ENCODE results near the gene NDUFAF3.

NDUFAF3 gene

GRCh38 chr3:49032646-49033304, 10.9 kb downstream of the NDUFAF3 start:
- peaks cover 10 to 82% of the 10 kb centered on the region in 2 experiments; a peak in 2 of 3 replicates for H3K36me3 ChIP-seq (ENCODE audit: control insufficient read depth in 2 of 2, insufficient read depth in 1 of 2, low read length in 2 of 2)
- TF ChIP-seq ZNF626 (tag by site-specific recombination; IDR thresholded peaks at IDR 0.05) (no peak), ZFP41 (tag by site-specific recombination; IDR thresholded peaks at IDR 0.05; ENCODE audit: borderline replicate concordance) (no peak), ZNF600 (tag by site-specific recombination; IDR thresholded peaks at IDR 0.05) (no peak), ZNF510 (tag by site-specific recombination; IDR thresholded peaks at IDR 0.05; ENCODE audit: insufficient replicate concordance) (no peak)
- no peak overlapping the region for H3K27ac ChIP-seq (ENCODE audit: extremely low read depth, low read depth, low read length)
- H3K9me3 ChIP-seq (ENCODE audit: control insufficient read depth, insufficient read depth, low read depth, low read length), result no peaks in the 10 kb centered on the region
- CTCF ChIA-PET, result no interaction called here
- POLR2A ChIA-PET, result no interaction called here
- H3K4me1 ChIP-seq (ENCODE audit: control insufficient read depth, insufficient read depth, low read length), result no peaks in the 10 kb centered on the region
- H3K4me3 ChIP-seq (ENCODE audit: low read depth, low read length), result no peak overlapping the region

GRCh38 chr3:49034650-49035049, 12.7 kb downstream of the NDUFAF3 start:
- no peaks in the 10 kb centered on the region for H3K4me1 ChIP-seq (ENCODE audit: control insufficient read depth, insufficient read depth, low read length)
- ChIA-PET CTCF (no interaction called here), POLR2A (no interaction called here)
- peaks cover 13 to 74% of the 10 kb centered on the region in 2 experiments; a peak in 2 of 3 replicates for H3K36me3 ChIP-seq (ENCODE audit: control insufficient read depth in 2 of 2, insufficient read depth in 1 of 2, low read length in 2 of 2)
- H3K27ac ChIP-seq (ENCODE audit: extremely low read depth, low read depth, low read length), result no peak overlapping the region
- no peaks in the 10 kb centered on the region for H3K9me3 ChIP-seq (ENCODE audit: control insufficient read depth, insufficient read depth, low read depth, low read length)
- no peak for TF ChIP-seq ZNF621 (tag by site-specific recombination; IDR thresholded peaks at IDR 0.05)
- no peak overlapping the region for H3K4me3 ChIP-seq (ENCODE audit: low read depth, low read length)

DNA sequence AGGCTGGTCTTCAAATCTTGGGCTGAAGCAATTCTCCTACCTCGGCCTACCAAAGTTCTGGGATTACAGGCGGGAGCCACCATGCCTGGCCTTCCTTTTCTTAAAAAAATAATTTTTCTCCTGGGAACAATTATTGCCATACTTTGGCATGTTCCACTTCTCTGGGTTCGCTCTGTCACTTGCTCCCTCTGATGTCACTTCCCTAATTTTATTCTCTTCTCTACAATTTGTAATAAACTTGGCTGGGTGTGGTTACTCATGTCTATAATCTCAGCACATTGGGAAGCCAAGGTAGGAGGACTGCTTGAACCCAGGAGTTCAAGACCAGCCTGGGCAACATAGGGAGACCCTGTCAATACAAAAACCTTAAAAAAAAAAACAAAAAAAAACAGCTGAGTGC, 13.4 kb downstream of the NDUFAF3 start:
- H3K9me3 ChIP-seq (ENCODE audit: control insufficient read depth, insufficient read depth, low read depth, low read length), result no peaks in the 10 kb centered on the region
- no peak for TF ChIP-seq KLF8 (tag by site-specific recombination; IDR thresholded peaks at IDR 0.05)
- TF ChIP-seq ZNF518A (tag by site-specific recombination; conservative IDR thresholded peaks at IDR 0.05; ENCODE audit: low read depth), result no peak
- no peak for TF ChIP-seq ZSCAN16 (tag by site-specific recombination; IDR thresholded peaks at IDR 0.05)
- TF ChIP-seq ZNF394 (tag by site-specific recombination; IDR thresholded peaks at IDR 0.05; ENCODE audit: borderline replicate concordance), result no peak
- no peak for TF ChIP-seq ZNF214 (tag by site-specific recombination; IDR thresholded peaks at IDR 0.05; ENCODE audit: borderline replicate concordance)
- TF ChIP-seq ZNF560 (tag by site-specific recombination; IDR thresholded peaks at IDR 0.05; ENCODE audit: borderline replicate concordance), result no peak
- TF ChIP-seq KLF10 (tag by site-specific recombination; IDR thresholded peaks at IDR 0.05), result no peak
- TF ChIP-seq, protein P1, sequence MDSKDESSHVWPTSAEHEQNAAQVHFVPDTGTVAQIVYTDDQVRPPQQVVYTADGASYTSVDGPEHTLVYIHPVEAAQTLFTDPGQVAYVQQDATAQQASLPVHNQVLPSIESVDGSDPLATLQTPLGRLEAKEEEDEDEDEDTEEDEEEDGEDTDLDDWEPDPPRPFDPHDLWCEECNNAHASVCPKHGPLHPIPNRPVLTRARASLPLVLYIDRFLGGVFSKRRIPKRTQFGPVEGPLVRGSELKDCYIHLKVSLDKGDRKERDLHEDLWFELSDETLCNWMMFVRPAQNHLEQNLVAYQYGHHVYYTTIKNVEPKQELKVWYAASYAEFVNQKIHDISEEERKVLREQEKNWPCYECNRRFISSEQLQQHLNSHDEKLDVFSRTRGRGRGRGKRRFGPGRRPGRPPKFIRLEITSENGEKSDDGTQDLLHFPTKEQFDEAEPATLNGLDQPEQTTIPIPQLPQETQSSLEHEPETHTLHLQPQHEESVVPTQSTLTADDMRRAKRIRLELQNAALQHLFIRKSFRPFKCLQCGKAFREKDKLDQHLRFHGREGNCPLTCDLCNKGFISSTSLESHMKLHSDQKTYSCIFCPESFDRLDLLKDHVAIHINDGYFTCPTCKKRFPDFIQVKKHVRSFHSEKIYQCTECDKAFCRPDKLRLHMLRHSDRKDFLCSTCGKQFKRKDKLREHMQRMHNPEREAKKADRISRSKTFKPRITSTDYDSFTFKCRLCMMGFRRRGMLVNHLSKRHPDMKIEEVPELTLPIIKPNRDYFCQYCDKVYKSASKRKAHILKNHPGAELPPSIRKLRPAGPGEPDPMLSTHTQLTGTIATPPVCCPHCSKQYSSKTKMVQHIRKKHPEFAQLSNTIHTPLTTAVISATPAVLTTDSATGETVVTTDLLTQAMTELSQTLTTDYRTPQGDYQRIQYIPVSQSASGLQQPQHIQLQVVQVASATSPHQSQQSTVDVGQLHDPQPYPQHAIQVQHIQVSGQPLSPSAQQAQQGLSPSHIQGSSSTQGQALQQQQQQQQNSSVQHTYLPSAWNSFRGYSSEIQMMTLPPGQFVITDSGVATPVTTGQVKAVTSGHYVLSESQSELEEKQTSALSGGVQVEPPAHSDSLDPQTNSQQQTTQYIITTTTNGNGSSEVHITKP (tag by site-specific recombination; IDR thresholded peaks at IDR 0.05), result no peak
- TF ChIP-seq ZEB2 (tag by site-specific recombination; IDR thresholded peaks at IDR 0.05), result no peak
- TF ChIP-seq MZF1 (tag by site-specific recombination; IDR thresholded peaks at IDR 0.05; ENCODE audit: borderline replicate concordance), result no peak
- no peak for TF ChIP-seq ZNF837 (tag by site-specific recombination; IDR thresholded peaks at IDR 0.05)
- no peak for TF ChIP-seq ZNF223 (tag by site-specific recombination; IDR thresholded peaks at IDR 0.05)
- no peak for TF ChIP-seq PRDM1 (tag by site-specific recombination; IDR thresholded peaks at IDR 0.05)
- no peak for TF ChIP-seq BCL6B (tag by site-specific recombination; IDR thresholded peaks at IDR 0.05)
- no peak for TF ChIP-seq ZNF776 (tag by site-specific recombination; IDR thresholded peaks at IDR 0.05; ENCODE audit: borderline replicate concordance)

More for the DNA sequence above, 13.4 kb downstream of the NDUFAF3 start:
- Histone ChIP-seq H3K27ac (ENCODE audit: extremely low read depth, low read depth, low read length) (no peak overlapping the region), H3K36me3 (ENCODE audit: control insufficient read depth in 2 of 2, insufficient read depth in 1 of 2, low read length in 2 of 2) (peaks cover 13 to 74% of the 10 kb centered on the region in 2 experiments; a peak in 2 of 3 replicates), H3K4me1 (ENCODE audit: control insufficient read depth, insufficient read depth, low read length) (no peaks in the 10 kb centered on the region), H3K4me3 (ENCODE audit: low read depth, low read length) (no peak overlapping the region)
- CTCF ChIA-PET, result no interaction called here
- POLR2A ChIA-PET, result no interaction called here
